ENCODE data around the gene CENPE. TPM values are rescaled to one million over a fixed set of nuclear protein-coding genes. Genes with fewer than 3 reads are reported as not detected.

The CENPE gene
- total RNA-seq, 2 donors from 2014 or later = 0.16 to 3.0 TPM

- Histone ChIP-seq H3K27ac (no peak overlapping the region), H3K36me3 (no peaks in the 10 kb centered on the region), H3K9me3 (no peaks in the 10 kb centered on the region), H3K4me1 (no peaks in the 10 kb centered on the region), H3K27me3 (no peaks in the 10 kb centered on the region), H3K4me3 (no peak overlapping the region)
- no peak for TF ChIP-seq CTCF (IDR thresholded peaks at IDR 0.05)
- DNase-seq (ENCODE audit: low spot score) = no peak
Observed at GRCh38 chr4:103118166-103118565, 80.0 kb downstream of the CENPE start.

- no peaks in the 10 kb centered on the region for H3K36me3 ChIP-seq
- H3K4me1 ChIP-seq = no peaks in the 10 kb centered on the region
- DNase-seq (ENCODE audit: low spot score) = no peak
- no peak overlapping the region for H3K4me3 ChIP-seq
- no peaks in the 10 kb centered on the region for H3K27me3 ChIP-seq
- no peaks in the 10 kb centered on the region for H3K9me3 ChIP-seq
- TF ChIP-seq CTCF (IDR thresholded peaks at IDR 0.05) = no peak
- H3K27ac ChIP-seq = no peak overlapping the region
Observed at GRCh38 chr4:103111598-103111997, 86.5 kb downstream of the CENPE start.

GRCh38 chr4:103108542-103108941 is 89.6 kb downstream of the CENPE start:
- Histone ChIP-seq H3K27me3 (no peaks in the 10 kb centered on the region), H3K4me3 (no peak overlapping the region), H3K36me3 (no peaks in the 10 kb centered on the region), H3K27ac (no peak overlapping the region), H3K9me3 (no peaks in the 10 kb centered on the region), H3K4me1 (no peaks in the 10 kb centered on the region)
- DNase-seq (ENCODE audit: low spot score) = no peak
- no peak for TF ChIP-seq CTCF (IDR thresholded peaks at IDR 0.05)

- H3K4me1 ChIP-seq = no peaks in the 10 kb centered on the region
- no peak overlapping the region for H3K27ac ChIP-seq
- no peaks in the 10 kb centered on the region for H3K9me3 ChIP-seq
- no peaks in the 10 kb centered on the region for H3K36me3 ChIP-seq
- DNase-seq (ENCODE audit: low spot score) = no peak
- TF ChIP-seq CTCF (IDR thresholded peaks at IDR 0.05) = no peak
- no peaks in the 10 kb centered on the region for H3K27me3 ChIP-seq
- no peak overlapping the region for H3K4me3 ChIP-seq
Observed at GRCh38 chr4:103105558-103106356, 92.4 kb downstream of the CENPE start.

GRCh38 chr4:103104886-103105285 is 93.3 kb downstream of the CENPE start:
- no peak overlapping the region for H3K27ac ChIP-seq
- H3K4me3 ChIP-seq = no peak overlapping the region
- no peak for TF ChIP-seq CTCF (IDR thresholded peaks at IDR 0.05)
- H3K9me3 ChIP-seq = no peaks in the 10 kb centered on the region
- no peaks in the 10 kb centered on the region for H3K27me3 ChIP-seq
- no peak for DNase-seq (ENCODE audit: low spot score)
- H3K4me1 ChIP-seq = peaks cover 0 to 2% of the 10 kb centered on the region in 2 donors
- H3K36me3 ChIP-seq = no peaks in the 10 kb centered on the region

- Histone ChIP-seq H3K4me1 (peaks cover 0 to 21% of the 10 kb centered on the region in 2 donors), H3K36me3 (no peaks in the 10 kb centered on the region), H3K27me3 (no peaks in the 10 kb centered on the region), H3K27ac (no peak overlapping the region), H3K9me3 (no peaks in the 10 kb centered on the region), H3K4me3 (no peak overlapping the region)
- TF ChIP-seq CTCF (IDR thresholded peaks at IDR 0.05) = no peak
- no peak for DNase-seq (ENCODE audit: low spot score)
Observed at GRCh38 chr4:103100691-103101090, 97.5 kb downstream of the CENPE start.

All from right atrium auricular region (tissue), 2 donors.